HCT116 (cell line): ENCODE results near the gene VSTM2L.

Experiments
- CEBPB ChIP-seq: IDR thresholded peaks from 2 replicates; pipeline ENCODE4 v1.6.1; 2012; ENCODE audit warnings: low read depth
- CTCF ChIP-seq, 3 experiments: fragments of 200-600 bp in 1 of 3; sonication (generic) in 1 of 3; IDR thresholded peaks in 2 of 3; conservative IDR thresholded peaks in 1 of 3; 2 replicates each; pipeline ENCODE4 v1.5.1; 2012 to 2017; ENCODE audit warnings: low read depth in 2 of 3, low read length in 2 of 3, antibody characterized with exemption in 1 of 3, borderline replicate concordance in 1 of 3, control low read depth in 1 of 3, mild to moderate bottlenecking in 1 of 3, mixed read lengths in 1 of 3, mixed run types in 1 of 3, moderate library complexity in 1 of 3; ENCODE audit not compliant: insufficient read depth in 1 of 3
- EZH2 ChIP-seq: fragments of 200-600 bp; sonication (generic); IDR thresholded peaks from 2 replicates; pipeline ENCODE4 v1.6.1; 2017; ENCODE audit warnings: antibody characterized with exemption, mixed run types
- EZH2phosphoT487 ChIP-seq: fragments of 200-600 bp; IDR thresholded peaks from 2 replicates; pipeline ENCODE4 v1.6.1; 2018; ENCODE audit warnings: antibody characterized with exemption, borderline replicate concordance
- MAX ChIP-seq: IDR thresholded peaks from 2 replicates; pipeline ENCODE4 v1.6.1; 2012
- POLR2A ChIP-seq: IDR thresholded peaks from 2 replicates; pipeline ENCODE4 v1.7.0; 2011; ENCODE audit warnings: borderline replicate concordance; ENCODE audit not compliant: insufficient read depth, insufficient read length; ENCODE audit errors: extremely low read depth
- POLR2AphosphoS5 ChIP-seq: IDR thresholded peaks from 2 replicates; pipeline ENCODE4 v1.6.1; 2011; ENCODE audit warnings: mild to moderate bottlenecking, low read depth, low read length, moderate library complexity
- RAD21 ChIP-seq: IDR thresholded peaks from 2 replicates; pipeline ENCODE4 v1.6.1; 2012; ENCODE audit warnings: low read depth, mild to moderate bottlenecking
- REST ChIP-seq: IDR thresholded peaks from 2 replicates; pipeline ENCODE4 v1.6.1; 2012; ENCODE audit warnings: low read depth
- SIN3A ChIP-seq: IDR thresholded peaks from 2 replicates; pipeline ENCODE4 v1.6.1; 2012; ENCODE audit warnings: low read depth
- SP1 ChIP-seq: IDR thresholded peaks from 2 replicates; pipeline ENCODE4 v1.6.1; 2012; ENCODE audit warnings: low read depth
- ZFX ChIP-seq: fragments of 450-650 bp; IDR thresholded peaks from 2 replicates; pipeline ENCODE4 v1.6.1; 2017

DNA sequence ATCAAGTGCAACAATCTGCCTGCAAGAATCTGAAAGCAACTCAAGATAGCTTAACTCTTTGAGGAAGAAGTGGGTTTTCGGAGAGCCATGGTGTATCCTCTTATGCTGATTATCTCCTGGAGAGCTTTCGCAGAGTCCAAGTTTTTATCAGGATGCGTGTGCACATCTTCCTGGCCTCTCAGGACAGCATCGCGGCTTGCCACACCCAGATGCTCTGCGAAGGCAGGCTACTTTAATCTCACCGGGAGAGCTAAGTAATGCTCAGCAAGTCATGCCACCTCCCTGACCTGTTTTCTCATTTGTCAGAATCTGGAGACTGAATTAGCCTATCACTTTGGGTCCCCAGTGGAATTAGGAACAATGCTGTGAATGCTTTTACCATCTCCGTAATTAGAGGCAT lies 77.5 kb downstream of the VSTM2L start:
- TF ChIP-seq EZH2 (no peak), CEBPB (no peak), REST (no peak), SP1 (no peak), CTCF (IDR thresholded peaks at IDR 0.05 in 2 of 3, conservative IDR thresholded peaks at IDR 0.05 in 1 of 3; ENCODE audit: borderline replicate concordance in 1 of 3, insufficient read depth in 1 of 3, low read depth in 2 of 3, low read length in 2 of 3) (no peak), EZH2phosphoT487 (no peak), POLR2AphosphoS5 (no peak), ZFX (no peak), SIN3A (no peak), RAD21 (no peak), POLR2A (no peak), MAX (no peak)
